WTC11 (cell line): ENCODE results near the gene RHOT2. TPM values are rescaled to one million over a fixed set of nuclear protein-coding genes. Genes with fewer than 3 reads are reported as not detected.

ENCODE experiments used
- ATAC-seq: fragments of 200-7000 bp; cut with Tn5 transposase; 2 replicates; pipeline ENCODE4 v1.10.0; 2021; ENCODE audit warnings: mild to moderate bottlenecking, moderate library complexity
- CTCF ChIA-PET: fragments of 300-600 bp; sonication (Branson Sonifier 250); formaldehyde crosslinking; loops from one replicate; lab custom pipeline; 2021; ENCODE audit warnings: antibody characterized with exemption; lab: Charles Lee
- POLR2A ChIA-PET: fragments of 350-600 bp; sonication (Branson Sonifier 250); formaldehyde crosslinking; loops from one replicate; lab custom pipeline; 2021; ENCODE audit warnings: antibody characterized with exemption; lab: Charles Lee
- DNase-seq: peaks from one replicate; pipeline ENCODE4 v3.0.0; 2021; ENCODE audit warnings: low spot score
- H3K27ac Mint-ChIP-seq: 2 replicates; pipeline ENCODE4 v1.8.0; 2021; ENCODE audit warnings: mixed read lengths
- H3K27me3 Mint-ChIP-seq: 2 replicates; pipeline ENCODE4 v1.8.0; 2021; ENCODE audit warnings: low read depth, mild to moderate bottlenecking, moderate library complexity, mixed read lengths
- H3K36me3 Mint-ChIP-seq: 2 replicates; pipeline ENCODE4 v1.8.0; 2021; ENCODE audit warnings: mixed read lengths
- H3K4me1 Mint-ChIP-seq: 2 replicates; pipeline ENCODE4 v1.8.0; 2022; ENCODE audit warnings: mixed read lengths
- H3K4me3 Mint-ChIP-seq: 2 replicates; pipeline ENCODE4 v1.8.0; 2021; ENCODE audit warnings: mild to moderate bottlenecking, moderate library complexity, mixed read lengths
- H3K9me3 Mint-ChIP-seq: 2 replicates; pipeline ENCODE4 v1.8.0; 2021; ENCODE audit warnings: mixed read lengths
- ESRRA ChIP-seq: sonication (generic); formaldehyde crosslinking; IDR thresholded peaks from 2 replicates; pipeline ENCODE4 v1.8.1; 2022; ENCODE audit warnings: mild to moderate bottlenecking, missing genetic modification reagents, borderline replicate concordance
- FOXP1 ChIP-seq: sonication (generic); formaldehyde crosslinking; IDR thresholded peaks from 2 replicates; pipeline ENCODE4 v1.8.0; 2022; ENCODE audit warnings: missing genetic modification reagents, mild to moderate bottlenecking, moderate library complexity, borderline replicate concordance
- JAZF1 ChIP-seq: fragments of 250-450 bp; sonication (Bioruptor Pico); IDR thresholded peaks from 2 replicates; pipeline ENCODE4 v1.9.0; 2021; ENCODE audit warnings: moderate library complexity, mild to moderate bottlenecking, inconsistent platforms
- TCF7 ChIP-seq: sonication (generic); formaldehyde crosslinking; IDR thresholded peaks from 2 replicates; pipeline ENCODE4 v1.8.0; 2022; ENCODE audit warnings: mild to moderate bottlenecking, low read depth, missing genetic modification reagents, moderate library complexity
- total RNA-seq: library from RNA; stranded (reverse); gene quantifications from 3 replicates; pipeline ENCODE4 v1.2.3, GENCODE V29; 2021
- TF ChIP-seq, protein P1 (sequence below): sonication (generic); formaldehyde crosslinking; IDR thresholded peaks from 2 replicates; pipeline ENCODE4 v1.8.0; 2022; ENCODE audit warnings: mild to moderate bottlenecking, missing genetic modification reagents
- TF ChIP-seq, protein P2 (sequence below): sonication (generic); formaldehyde crosslinking; IDR thresholded peaks from 2 replicates; pipeline ENCODE4 v1.8.1; 2022; ENCODE audit warnings: low read depth, mild to moderate bottlenecking, moderate library complexity, missing genetic modification reagents, borderline replicate concordance
- TF ChIP-seq, protein P3 (sequence below): sonication (generic); formaldehyde crosslinking; IDR thresholded peaks from 2 replicates; pipeline ENCODE4 v1.8.0; 2022; ENCODE audit warnings: missing genetic modification reagents
- TF ChIP-seq, protein P4 (sequence below): sonication (generic); formaldehyde crosslinking; IDR thresholded peaks from 2 replicates; pipeline ENCODE4 v1.8.1; 2023; ENCODE audit warnings: mild to moderate bottlenecking, missing genetic modification reagents, moderate library complexity
- TF ChIP-seq, protein P5 (sequence below): sonication (generic); formaldehyde crosslinking; IDR thresholded peaks from 2 replicates; pipeline ENCODE4 v1.8.1; 2023; ENCODE audit warnings: mild to moderate bottlenecking, missing genetic modification reagents, borderline replicate concordance
- TF ChIP-seq, protein P6 (sequence below): sonication (generic); formaldehyde crosslinking; IDR thresholded peaks from 2 replicates; pipeline ENCODE4 v1.8.1; 2022; ENCODE audit warnings: mild to moderate bottlenecking, missing genetic modification reagents, moderate library complexity, borderline replicate concordance

The RHOT2 gene
- total RNA-seq, 1 experiment from 2014 or later = 285 TPM

DNA sequence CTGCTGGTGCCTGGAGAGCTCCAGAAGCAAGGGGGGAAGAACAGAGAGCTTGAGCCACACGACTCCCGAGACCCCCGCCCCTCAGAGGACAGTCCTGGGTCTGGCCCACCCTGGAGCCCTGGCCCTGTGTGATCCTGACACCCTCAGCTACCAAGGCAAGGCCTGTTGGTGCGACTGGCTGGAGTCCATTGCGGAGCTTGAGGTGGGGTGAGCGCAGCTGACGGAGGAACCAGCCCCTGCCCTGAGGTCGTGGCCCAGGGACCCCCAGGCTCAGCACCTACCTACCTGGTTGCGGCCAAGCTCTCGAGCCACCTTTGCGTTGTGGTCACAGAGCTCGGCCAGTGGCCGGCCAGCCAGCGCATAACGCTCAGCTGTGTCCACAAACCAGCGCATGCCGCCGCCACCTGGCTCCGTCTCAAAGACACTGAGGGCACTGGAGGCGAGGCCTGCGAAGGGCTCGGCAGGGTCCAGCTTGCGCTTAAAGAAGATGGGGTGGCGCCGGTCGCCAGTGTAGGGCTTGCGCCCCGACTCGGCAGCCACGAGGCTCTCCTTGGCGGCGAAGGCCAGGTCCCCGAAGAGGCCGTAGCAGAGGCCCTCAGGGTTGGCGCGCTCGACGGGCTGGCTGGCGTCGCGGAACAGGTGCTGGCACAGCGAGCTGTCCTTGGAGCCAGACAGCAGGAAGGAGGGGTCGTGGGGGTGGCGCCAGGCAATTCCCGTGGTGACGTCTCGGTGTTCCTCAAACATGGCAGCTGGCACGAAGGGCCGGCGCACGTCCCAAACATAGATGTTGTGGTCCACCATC is 18.7 kb downstream of the RHOT2 start (continued):
- TF ChIP-seq, protein P1, sequence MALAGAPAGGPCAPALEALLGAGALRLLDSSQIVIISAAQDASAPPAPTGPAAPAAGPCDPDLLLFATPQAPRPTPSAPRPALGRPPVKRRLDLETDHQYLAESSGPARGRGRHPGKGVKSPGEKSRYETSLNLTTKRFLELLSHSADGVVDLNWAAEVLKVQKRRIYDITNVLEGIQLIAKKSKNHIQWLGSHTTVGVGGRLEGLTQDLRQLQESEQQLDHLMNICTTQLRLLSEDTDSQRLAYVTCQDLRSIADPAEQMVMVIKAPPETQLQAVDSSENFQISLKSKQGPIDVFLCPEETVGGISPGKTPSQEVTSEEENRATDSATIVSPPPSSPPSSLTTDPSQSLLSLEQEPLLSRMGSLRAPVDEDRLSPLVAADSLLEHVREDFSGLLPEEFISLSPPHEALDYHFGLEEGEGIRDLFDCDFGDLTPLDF (CRISPR knock-in tag) = no peak
- TF ChIP-seq, protein P2, sequence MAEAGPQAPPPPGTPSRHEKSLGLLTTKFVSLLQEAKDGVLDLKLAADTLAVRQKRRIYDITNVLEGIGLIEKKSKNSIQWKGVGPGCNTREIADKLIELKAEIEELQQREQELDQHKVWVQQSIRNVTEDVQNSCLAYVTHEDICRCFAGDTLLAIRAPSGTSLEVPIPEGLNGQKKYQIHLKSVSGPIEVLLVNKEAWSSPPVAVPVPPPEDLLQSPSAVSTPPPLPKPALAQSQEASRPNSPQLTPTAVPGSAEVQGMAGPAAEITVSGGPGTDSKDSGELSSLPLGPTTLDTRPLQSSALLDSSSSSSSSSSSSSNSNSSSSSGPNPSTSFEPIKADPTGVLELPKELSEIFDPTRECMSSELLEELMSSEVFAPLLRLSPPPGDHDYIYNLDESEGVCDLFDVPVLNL (CRISPR knock-in tag) = no peak
- TF ChIP-seq ESRRA (no peak), JAZF1 (CRISPR knock-in tag) (no peak)
- TF ChIP-seq, protein P3, sequence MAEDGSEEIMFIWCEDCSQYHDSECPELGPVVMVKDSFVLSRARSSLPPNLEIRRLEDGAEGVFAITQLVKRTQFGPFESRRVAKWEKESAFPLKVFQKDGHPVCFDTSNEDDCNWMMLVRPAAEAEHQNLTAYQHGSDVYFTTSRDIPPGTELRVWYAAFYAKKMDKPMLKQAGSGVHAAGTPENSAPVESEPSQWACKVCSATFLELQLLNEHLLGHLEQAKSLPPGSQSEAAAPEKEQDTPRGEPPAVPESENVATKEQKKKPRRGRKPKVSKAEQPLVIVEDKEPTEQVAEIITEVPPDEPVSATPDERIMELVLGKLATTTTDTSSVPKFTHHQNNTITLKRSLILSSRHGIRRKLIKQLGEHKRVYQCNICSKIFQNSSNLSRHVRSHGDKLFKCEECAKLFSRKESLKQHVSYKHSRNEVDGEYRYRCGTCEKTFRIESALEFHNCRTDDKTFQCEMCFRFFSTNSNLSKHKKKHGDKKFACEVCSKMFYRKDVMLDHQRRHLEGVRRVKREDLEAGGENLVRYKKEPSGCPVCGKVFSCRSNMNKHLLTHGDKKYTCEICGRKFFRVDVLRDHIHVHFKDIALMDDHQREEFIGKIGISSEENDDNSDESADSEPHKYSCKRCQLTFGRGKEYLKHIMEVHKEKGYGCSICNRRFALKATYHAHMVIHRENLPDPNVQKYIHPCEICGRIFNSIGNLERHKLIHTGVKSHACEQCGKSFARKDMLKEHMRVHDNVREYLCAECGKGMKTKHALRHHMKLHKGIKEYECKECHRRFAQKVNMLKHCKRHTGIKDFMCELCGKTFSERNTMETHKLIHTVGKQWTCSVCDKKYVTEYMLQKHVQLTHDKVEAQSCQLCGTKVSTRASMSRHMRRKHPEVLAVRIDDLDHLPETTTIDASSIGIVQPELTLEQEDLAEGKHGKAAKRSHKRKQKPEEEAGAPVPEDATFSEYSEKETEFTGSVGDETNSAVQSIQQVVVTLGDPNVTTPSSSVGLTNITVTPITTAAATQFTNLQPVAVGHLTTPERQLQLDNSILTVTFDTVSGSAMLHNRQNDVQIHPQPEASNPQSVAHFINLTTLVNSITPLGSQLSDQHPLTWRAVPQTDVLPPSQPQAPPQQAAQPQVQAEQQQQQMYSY = no peak

DNA sequence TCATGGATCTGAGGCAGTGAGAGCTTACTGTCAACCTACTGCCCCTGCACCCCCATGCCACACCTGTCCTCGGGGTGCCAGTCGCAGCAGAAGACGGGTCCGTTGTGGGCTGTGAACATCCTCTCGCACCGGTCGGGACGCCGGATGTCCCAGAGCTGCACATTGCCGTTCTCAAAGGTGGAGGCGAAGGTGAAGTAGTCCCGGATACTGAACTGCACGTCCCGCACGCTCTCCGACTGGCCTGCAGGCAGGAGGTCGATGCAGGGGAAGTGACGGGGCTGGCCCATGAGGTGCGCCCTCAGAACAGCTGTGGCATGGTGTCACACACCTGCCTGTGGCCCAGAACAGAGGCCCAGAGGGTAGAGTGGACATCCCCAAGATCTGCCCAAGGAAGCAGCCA is 19.6 kb downstream of the RHOT2 start:
- H3K27ac Mint-ChIP-seq = no peak overlapping the region
- DNase-seq = no peak
- H3K4me3 Mint-ChIP-seq = no peak overlapping the region
- ATAC-seq = no peak
- TF ChIP-seq, protein P4, sequence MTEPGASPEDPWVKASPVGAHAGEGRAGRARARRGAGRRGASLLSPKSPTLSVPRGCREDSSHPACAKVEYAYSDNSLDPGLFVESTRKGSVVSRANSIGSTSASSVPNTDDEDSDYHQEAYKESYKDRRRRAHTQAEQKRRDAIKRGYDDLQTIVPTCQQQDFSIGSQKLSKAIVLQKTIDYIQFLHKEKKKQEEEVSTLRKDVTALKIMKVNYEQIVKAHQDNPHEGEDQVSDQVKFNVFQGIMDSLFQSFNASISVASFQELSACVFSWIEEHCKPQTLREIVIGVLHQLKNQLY (CRISPR knock-in tag) = no peak
- TF ChIP-seq TCF7 (CRISPR knock-in tag) = no peak
- no peak for TF ChIP-seq FOXP1 (CRISPR knock-in tag)
- TF ChIP-seq, protein P5, sequence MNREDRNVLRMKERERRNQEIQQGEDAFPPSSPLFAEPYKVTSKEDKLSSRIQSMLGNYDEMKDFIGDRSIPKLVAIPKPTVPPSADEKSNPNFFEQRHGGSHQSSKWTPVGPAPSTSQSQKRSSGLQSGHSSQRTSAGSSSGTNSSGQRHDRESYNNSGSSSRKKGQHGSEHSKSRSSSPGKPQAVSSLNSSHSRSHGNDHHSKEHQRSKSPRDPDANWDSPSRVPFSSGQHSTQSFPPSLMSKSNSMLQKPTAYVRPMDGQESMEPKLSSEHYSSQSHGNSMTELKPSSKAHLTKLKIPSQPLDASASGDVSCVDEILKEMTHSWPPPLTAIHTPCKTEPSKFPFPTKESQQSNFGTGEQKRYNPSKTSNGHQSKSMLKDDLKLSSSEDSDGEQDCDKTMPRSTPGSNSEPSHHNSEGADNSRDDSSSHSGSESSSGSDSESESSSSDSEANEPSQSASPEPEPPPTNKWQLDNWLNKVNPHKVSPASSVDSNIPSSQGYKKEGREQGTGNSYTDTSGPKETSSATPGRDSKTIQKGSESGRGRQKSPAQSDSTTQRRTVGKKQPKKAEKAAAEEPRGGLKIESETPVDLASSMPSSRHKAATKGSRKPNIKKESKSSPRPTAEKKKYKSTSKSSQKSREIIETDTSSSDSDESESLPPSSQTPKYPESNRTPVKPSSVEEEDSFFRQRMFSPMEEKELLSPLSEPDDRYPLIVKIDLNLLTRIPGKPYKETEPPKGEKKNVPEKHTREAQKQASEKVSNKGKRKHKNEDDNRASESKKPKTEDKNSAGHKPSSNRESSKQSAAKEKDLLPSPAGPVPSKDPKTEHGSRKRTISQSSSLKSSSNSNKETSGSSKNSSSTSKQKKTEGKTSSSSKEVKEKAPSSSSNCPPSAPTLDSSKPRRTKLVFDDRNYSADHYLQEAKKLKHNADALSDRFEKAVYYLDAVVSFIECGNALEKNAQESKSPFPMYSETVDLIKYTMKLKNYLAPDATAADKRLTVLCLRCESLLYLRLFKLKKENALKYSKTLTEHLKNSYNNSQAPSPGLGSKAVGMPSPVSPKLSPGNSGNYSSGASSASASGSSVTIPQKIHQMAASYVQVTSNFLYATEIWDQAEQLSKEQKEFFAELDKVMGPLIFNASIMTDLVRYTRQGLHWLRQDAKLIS = no peak
- TF ChIP-seq, protein P6, sequence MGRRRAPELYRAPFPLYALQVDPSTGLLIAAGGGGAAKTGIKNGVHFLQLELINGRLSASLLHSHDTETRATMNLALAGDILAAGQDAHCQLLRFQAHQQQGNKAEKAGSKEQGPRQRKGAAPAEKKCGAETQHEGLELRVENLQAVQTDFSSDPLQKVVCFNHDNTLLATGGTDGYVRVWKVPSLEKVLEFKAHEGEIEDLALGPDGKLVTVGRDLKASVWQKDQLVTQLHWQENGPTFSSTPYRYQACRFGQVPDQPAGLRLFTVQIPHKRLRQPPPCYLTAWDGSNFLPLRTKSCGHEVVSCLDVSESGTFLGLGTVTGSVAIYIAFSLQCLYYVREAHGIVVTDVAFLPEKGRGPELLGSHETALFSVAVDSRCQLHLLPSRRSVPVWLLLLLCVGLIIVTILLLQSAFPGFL (CRISPR knock-in tag) = no peak
- POLR2A ChIA-PET = no interaction called here
- peaks cover 9% of the 10 kb centered on the region for H3K4me1 Mint-ChIP-seq
- peaks cover 9% of the 10 kb centered on the region for H3K36me3 Mint-ChIP-seq
- no peaks in the 10 kb centered on the region for H3K9me3 Mint-ChIP-seq
- CTCF ChIA-PET = no interaction called here
- peaks cover 17% of the 10 kb centered on the region for H3K27me3 Mint-ChIP-seq
